22Rv1 (cell line): ENCODE measurements around the gene OPRM1.

Experiments
- H3K27ac ChIP-seq: fragments of 450-650 bp; 2 replicates; pipeline ENCODE4 v1.5.1; 2017
- CTCF ChIP-seq: fragments of 450-650 bp; IDR thresholded peaks from 2 replicates; pipeline ENCODE4 v1.5.1; 2017; ENCODE audit warnings: mild to moderate bottlenecking
- ZFX ChIP-seq: fragments of 450-650 bp; IDR thresholded peaks from 2 replicates; pipeline ENCODE4 v1.6.1; 2017; ENCODE audit warnings: antibody characterized with exemption, borderline replicate concordance

The OPRM1 gene

GRCh38 chr6:154202339-154202738 is 163.3 kb downstream of the OPRM1 start:
- no peak for TF ChIP-seq ZFX
- TF ChIP-seq CTCF: no peak
- no peak overlapping the region for H3K27ac ChIP-seq

GRCh38 chr6:154202958-154203357 is 163.9 kb downstream of the OPRM1 start:
- no peak for TF ChIP-seq ZFX
- TF ChIP-seq CTCF: no peak
- H3K27ac ChIP-seq: no peak overlapping the region

- H3K27ac ChIP-seq: no peak overlapping the region
- TF ChIP-seq ZFX (no peak), CTCF (no peak)
Observed at GRCh38 chr6:154206141-154206540, 167.1 kb downstream of the OPRM1 start.

- TF ChIP-seq CTCF (no peak), ZFX (no peak)
- no peak overlapping the region for H3K27ac ChIP-seq
Observed at GRCh38 chr6:154206996-154207395, 168.0 kb downstream of the OPRM1 start.

- no peak for TF ChIP-seq CTCF
- TF ChIP-seq ZFX: no peak
- no peak overlapping the region for H3K27ac ChIP-seq
Observed at GRCh38 chr6:154209555-154209954, 170.5 kb downstream of the OPRM1 start.

- TF ChIP-seq CTCF: no peak
- TF ChIP-seq ZFX: no peak
Observed at GRCh38 chr6:154210678-154211077, 171.6 kb downstream of the OPRM1 start.

GRCh38 chr6:154213782-154214181 is 174.7 kb downstream of the OPRM1 start:
- TF ChIP-seq ZFX: no peak
- no peak for TF ChIP-seq CTCF
- H3K27ac ChIP-seq: no peak overlapping the region

More at GRCh38 chr6:154210678-154211077, 171.6 kb downstream of the OPRM1 start:
- no peak overlapping the region for H3K27ac ChIP-seq
